CD14-positive monocyte (primary cell): ENCODE data around the gene PDE6B. TPM values are rescaled to one million over a fixed set of nuclear protein-coding genes. Genes with fewer than 3 reads are reported as not detected.

Experiments
- DNase-seq, 3 donors: peaks; one replicate each; pipeline ENCODE4 v3.0.0-alpha.2; 2011 to 2022
- H2AFZ ChIP-seq: 2 replicates; pipeline ENCODE4 v1.6.0; 2012; ENCODE audit warnings: mild to moderate bottlenecking, low read depth, low read length, inconsistent platforms; ENCODE audit not compliant: insufficient read depth, poor library complexity, severe bottlenecking
- H3K27ac ChIP-seq, 2 donors: 1 replicate in 1 of 2; 2 replicates in 1 of 2; pipeline ENCODE4 v1.5.1; 2012 to 2013; ENCODE audit warnings: low read length in 2 of 2, control low read depth in 1 of 2, inconsistent platforms in 1 of 2, low read depth in 1 of 2, mild to moderate bottlenecking in 1 of 2
- H3K27me3 ChIP-seq, 2 donors: one replicate each; pipeline versions ENCODE4 v1.6.0 to v1.6.1; 2011 to 2013; ENCODE audit warnings: low read length in 2 of 2; ENCODE audit not compliant: control insufficient read depth in 2 of 2, insufficient read depth in 2 of 2
- H3K36me3 ChIP-seq, 2 donors: replicated peaks in 1 of 2; 1 replicate in 1 of 2; 2 replicates in 1 of 2; pipeline versions ENCODE4 v1.5.1 to v1.6.1; 2012 to 2013; ENCODE audit warnings: low read length in 2 of 2, control low read depth in 1 of 2, inconsistent platforms in 1 of 2, mild to moderate bottlenecking in 1 of 2; ENCODE audit not compliant: insufficient read depth in 2 of 2, control insufficient read depth in 1 of 2
- H3K4me1 ChIP-seq, 2 donors: 1 replicate in 1 of 2; 2 replicates in 1 of 2; pipeline versions ENCODE4 v1.5.1 to v1.6.1; 2012 to 2013; ENCODE audit warnings: low read length in 2 of 2, control low read depth in 1 of 2, inconsistent platforms in 1 of 2, mild to moderate bottlenecking in 1 of 2, moderate library complexity in 1 of 2; ENCODE audit not compliant: insufficient read depth in 2 of 2, control insufficient read depth in 1 of 2
- H3K4me2 ChIP-seq: replicated peaks from 2 replicates; pipeline ENCODE3; 2012; ENCODE audit warnings: low read length, moderate library complexity, mild to moderate bottlenecking; ENCODE audit not compliant: poor library complexity, severe bottlenecking; ENCODE audit errors: extremely low read depth
- H3K4me3 ChIP-seq, 3 experiments: fragments of 200-600 bp in 1 of 3; sonication (generic) in 1 of 3; replicated peaks in 1 of 3; 1 replicate in 2 of 3; 2 replicates in 1 of 3; pipeline ENCODE4 v1.5.1; 2011 to 2013; ENCODE audit warnings: low read length in 3 of 3, mild to moderate bottlenecking in 3 of 3, control low read depth in 2 of 3, low read depth in 2 of 3, inconsistent platforms in 1 of 3, moderate library complexity in 1 of 3
- H3K79me2 ChIP-seq: 2 replicates; pipeline ENCODE4 v1.6.0; 2012; ENCODE audit warnings: mild to moderate bottlenecking, control low read depth, inconsistent platforms, low read length, moderate library complexity; ENCODE audit not compliant: insufficient read depth
- H3K9ac ChIP-seq: 2 replicates; pipeline ENCODE4 v1.6.0; 2017; ENCODE audit warnings: low read length, mild to moderate bottlenecking; ENCODE audit not compliant: insufficient read depth, poor library complexity, severe bottlenecking
- H3K9me3 ChIP-seq, 2 donors: replicated peaks in 1 of 2; 1 replicate in 1 of 2; 2 replicates in 1 of 2; pipeline versions ENCODE4 v1.5.1 to v1.6.1; 2012 to 2013; ENCODE audit warnings: low read length in 2 of 2, control low read depth in 1 of 2; ENCODE audit not compliant: control insufficient read depth in 1 of 2, insufficient read depth in 1 of 2
- H4K20me1 ChIP-seq: 2 replicates; pipeline ENCODE4 v1.6.0; 2012; ENCODE audit warnings: mild to moderate bottlenecking, low read length, control low read depth, moderate library complexity; ENCODE audit not compliant: insufficient read depth
- H3K27ac Mint-ChIP-seq, 7 donors: one replicate each; pipeline ENCODE4 v1.8.0; 2020; ENCODE audit warnings: mild to moderate bottlenecking in 7 of 7, mixed read lengths in 7 of 7, moderate library complexity in 6 of 7, inconsistent platforms in 2 of 7
- H3K27me3 Mint-ChIP-seq, 3 donors: one replicate each; pipeline ENCODE4 v1.8.0; 2021 to 2022; ENCODE audit warnings: low read depth in 3 of 3, mild to moderate bottlenecking in 3 of 3, mixed read lengths in 3 of 3, moderate library complexity in 3 of 3, inconsistent platforms in 1 of 3
- H3K36me3 Mint-ChIP-seq, 2 donors: one replicate each; pipeline ENCODE4 v1.8.0; 2020; ENCODE audit warnings: mixed read lengths in 2 of 2, inconsistent platforms in 1 of 2, mild to moderate bottlenecking in 1 of 2
- H3K4me1 Mint-ChIP-seq: one replicate; pipeline ENCODE4 v1.8.0; 2020; ENCODE audit warnings: mild to moderate bottlenecking, mixed read lengths
- H3K4me3 Mint-ChIP-seq, 2 donors: one replicate each; pipeline ENCODE4 v1.8.0; 2020; ENCODE audit warnings: mild to moderate bottlenecking in 2 of 2, mixed read lengths in 2 of 2, moderate library complexity in 1 of 2
- H3K9me3 Mint-ChIP-seq, 7 donors: one replicate each; pipeline ENCODE4 v1.8.0; 2020 to 2022; ENCODE audit warnings: mixed read lengths in 7 of 7, mild to moderate bottlenecking in 6 of 7, moderate library complexity in 6 of 7, inconsistent platforms in 2 of 7
- WGBS: methylation state at CpG from one replicate; pipeline ENCODE4 v1.1.5; 2013; ENCODE audit warnings: missing lambda C conversion rate; ENCODE audit not compliant: insufficient coverage; 5-methylcytosine and 5-hydroxymethylcytosine counted together
- intact Hi-C, 2 donors: fragments of 100-400 bp; cut with micrococcal nuclease; formaldehyde crosslinking; loops; one replicate each; pipeline versions ENCODE4 v1.15.0 to v1.15.1; 2023
- polyA plus RNA-seq, 3 donors: library from polyadenylated mRNA; depleted of rRNA in 1 of 3; unstranded in 2 of 3; stranded (reverse) in 1 of 3; fragments of 300-500 nt in 2 of 3; fragments of >200 nt in 1 of 3; fragmentation: Illumina TruSeq in 2 of 3; gene quantifications; 1 replicate in 2 of 3; 2 replicates in 1 of 3; pipeline ENCODE4 v1.2.3, GENCODE V29; 2012 to 2021
- TF ChIP-seq, protein P1 (sequence below): fragments of 200-600 bp; IDR thresholded peaks from one replicate; pipeline ENCODE4 v1.8.0; 2022; ENCODE audit warnings: antibody characterized with exemption, mild to moderate bottlenecking

Gene PDE6B
- polyA plus RNA-seq, 3 donors = 3.7 to 6.3 (median 4.6) TPM

DNA sequence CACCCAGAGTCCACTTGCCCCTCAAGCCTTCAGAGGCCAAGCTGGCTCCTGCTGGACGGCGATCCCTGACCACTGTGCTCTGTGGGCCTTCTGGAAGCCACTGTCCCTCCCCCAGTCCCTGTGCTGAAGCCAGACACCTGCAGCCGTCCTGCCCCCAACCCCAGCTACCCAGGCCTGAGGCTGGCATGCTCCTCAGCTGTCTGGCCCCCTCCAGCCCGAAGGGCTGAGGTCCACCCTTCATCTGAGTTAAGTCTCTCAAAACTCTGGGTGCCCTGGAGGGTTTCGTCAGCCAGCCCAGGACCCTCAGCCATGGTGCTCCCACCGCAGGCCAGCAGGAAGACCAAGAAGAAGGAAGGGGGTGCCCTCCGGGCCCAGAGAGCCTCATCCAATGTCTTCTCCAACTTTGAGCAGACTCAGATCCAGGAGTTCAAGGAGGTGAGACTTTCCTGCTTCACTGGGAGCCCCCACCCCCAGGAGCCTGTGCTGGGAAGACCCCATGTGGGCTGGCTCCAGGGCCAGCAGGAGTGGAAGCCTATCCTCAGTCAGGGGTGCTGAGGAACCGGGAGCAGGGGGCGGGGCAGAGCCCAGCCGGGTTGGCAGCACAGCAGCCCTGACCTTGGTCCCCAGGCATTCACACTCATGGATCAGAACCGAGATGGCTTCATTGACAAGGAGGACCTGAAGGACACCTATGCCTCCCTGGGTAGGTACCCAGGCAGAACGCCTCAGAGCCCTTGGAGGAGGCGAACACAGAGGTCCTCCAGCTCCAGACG, 53.1 kb downstream of the PDE6B start:
- Histone ChIP-seq H3K4me2 (no peak overlapping the region), H3K79me2 (peaks cover 10% of the 10 kb centered on the region), H2AFZ (no peak overlapping the region), H3K4me3 (no peak overlapping the region), H3K4me1 (peaks cover 27 to 37% of the 10 kb centered on the region in 2 donors), H3K27me3 (no peaks in the 10 kb centered on the region), H3K27ac (no peak overlapping the region), H3K36me3 (no peaks in the 10 kb centered on the region), H3K9ac (no peak overlapping the region), H4K20me1 (peaks cover 21% of the 10 kb centered on the region), H3K9me3 (no peaks in the 10 kb centered on the region)
- DNase-seq = no peak
- Mint-ChIP-seq H3K27ac (no peak overlapping the region), H3K36me3 (peaks cover 0 to 8% of the 10 kb centered on the region in 2 donors), H3K4me3 (no peak overlapping the region), H3K9me3 (no peaks in the 10 kb centered on the region), H3K27me3 (peaks cover 5 to 19% (median 10%) of the 10 kb centered on the region in 3 donors), H3K4me1 (peaks cover 24% of the 10 kb centered on the region)
- intact Hi-C loops = loop anchor here in 1 of 2 donors (10.0 kb wide), 1 partner anchor 184 kb away; the partner anchor contains the start of genes PIGG and ZNF721
- TF ChIP-seq, protein P1, sequence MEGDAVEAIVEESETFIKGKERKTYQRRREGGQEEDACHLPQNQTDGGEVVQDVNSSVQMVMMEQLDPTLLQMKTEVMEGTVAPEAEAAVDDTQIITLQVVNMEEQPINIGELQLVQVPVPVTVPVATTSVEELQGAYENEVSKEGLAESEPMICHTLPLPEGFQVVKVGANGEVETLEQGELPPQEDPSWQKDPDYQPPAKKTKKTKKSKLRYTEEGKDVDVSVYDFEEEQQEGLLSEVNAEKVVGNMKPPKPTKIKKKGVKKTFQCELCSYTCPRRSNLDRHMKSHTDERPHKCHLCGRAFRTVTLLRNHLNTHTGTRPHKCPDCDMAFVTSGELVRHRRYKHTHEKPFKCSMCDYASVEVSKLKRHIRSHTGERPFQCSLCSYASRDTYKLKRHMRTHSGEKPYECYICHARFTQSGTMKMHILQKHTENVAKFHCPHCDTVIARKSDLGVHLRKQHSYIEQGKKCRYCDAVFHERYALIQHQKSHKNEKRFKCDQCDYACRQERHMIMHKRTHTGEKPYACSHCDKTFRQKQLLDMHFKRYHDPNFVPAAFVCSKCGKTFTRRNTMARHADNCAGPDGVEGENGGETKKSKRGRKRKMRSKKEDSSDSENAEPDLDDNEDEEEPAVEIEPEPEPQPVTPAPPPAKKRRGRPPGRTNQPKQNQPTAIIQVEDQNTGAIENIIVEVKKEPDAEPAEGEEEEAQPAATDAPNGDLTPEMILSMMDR = no peak
- 93% methylated on average over 12 of the region's 14 CpGs for WGBS

DNA sequence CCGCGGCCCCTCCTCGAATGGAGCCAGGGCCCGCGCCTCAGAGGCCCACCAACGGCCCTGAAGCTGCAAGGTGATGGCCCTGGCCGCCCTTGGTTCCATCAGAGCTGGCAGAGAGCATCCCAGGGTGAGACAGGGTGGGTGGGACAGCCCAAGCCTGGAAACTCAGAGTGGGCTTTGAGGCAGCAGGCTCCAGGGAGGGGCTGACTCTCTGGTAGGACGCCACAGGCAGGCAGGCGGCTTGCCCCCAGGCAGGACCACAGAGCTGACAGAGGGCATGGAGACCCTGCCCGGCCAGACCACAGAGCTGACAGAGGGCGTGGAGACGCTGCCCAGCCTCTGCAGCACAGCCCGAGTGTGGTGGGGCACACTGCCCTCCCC, 53.7 kb downstream of the PDE6B start:
- peaks cover 30 to 40% of the 10 kb centered on the region in 2 donors for H3K4me1 ChIP-seq
- intact Hi-C loops = loop anchor here in 1 of 2 donors (10.0 kb wide), 1 partner anchor 184 kb away; the partner anchor contains the start of genes PIGG and ZNF721
- peaks cover 0 to 8% of the 10 kb centered on the region in 2 donors for H3K36me3 Mint-ChIP-seq

More for the DNA sequence above, 53.7 kb downstream of the PDE6B start:
- Histone ChIP-seq H3K9ac (no peak overlapping the region), H3K79me2 (peaks cover 8% of the 10 kb centered on the region), H3K9me3 (no peaks in the 10 kb centered on the region), H3K27me3 (no peaks in the 10 kb centered on the region), H2AFZ (no peak overlapping the region), H3K4me3 (no peak overlapping the region), H3K36me3 (no peaks in the 10 kb centered on the region), H3K27ac (no peak overlapping the region), H4K20me1 (peaks cover 26% of the 10 kb centered on the region), H3K4me2 (no peak overlapping the region)
- TF ChIP-seq, protein P1 = no peak
- no peak overlapping the region for H3K27ac Mint-ChIP-seq
- no peak for DNase-seq
- H3K27me3 Mint-ChIP-seq = peaks cover 5 to 19% (median 10%) of the 10 kb centered on the region in 3 donors
- 95% methylated on average over 11 of the region's 13 CpGs for WGBS
- H3K4me3 Mint-ChIP-seq = no peak overlapping the region
- H3K4me1 Mint-ChIP-seq = peaks cover 27% of the 10 kb centered on the region
- no peaks in the 10 kb centered on the region for H3K9me3 Mint-ChIP-seq
